Astrocyte (in vitro differentiated cells and primary cell): ENCODE data around the gene ST6GALNAC4. TPM values are rescaled to one million over a fixed set of nuclear protein-coding genes. Genes with fewer than 3 reads are reported as not detected.

Experiments used
- DNase-seq: peaks from one replicate; pipeline ENCODE4 v3.0.0-alpha.2; 2010; ENCODE audit warnings: low read depth
- FAIRE-seq: peaks from 2 replicates; lab custom pipeline; 2011; peaks lifted over from hg19 to GRCh38; lab: Jason Lieb, UNC
- H2AFZ ChIP-seq: 2 replicates; pipeline ENCODE4 v1.6.0; 2012; ENCODE audit warnings: low read depth, low read length, inconsistent platforms
- H3K27ac ChIP-seq: 2 replicates; pipeline ENCODE4 v1.5.1; 2011; ENCODE audit warnings: low read depth, low read length, inconsistent platforms
- H3K27me3 ChIP-seq: 2 replicates; pipeline ENCODE4 v1.6.0; 2011; ENCODE audit warnings: low read length, inconsistent platforms; ENCODE audit not compliant: insufficient read depth
- H3K36me3 ChIP-seq: 2 replicates; pipeline ENCODE4 v1.5.1; 2011; ENCODE audit warnings: low read length, inconsistent platforms; ENCODE audit not compliant: insufficient read depth
- H3K4me1 ChIP-seq: 2 replicates; pipeline ENCODE4 v1.5.1; 2011; ENCODE audit warnings: low read length, inconsistent platforms; ENCODE audit not compliant: insufficient read depth
- H3K4me2 ChIP-seq: 2 replicates; pipeline ENCODE4 v1.6.0; 2012; ENCODE audit warnings: low read length, inconsistent platforms
- H3K4me3 ChIP-seq: 2 replicates; pipeline ENCODE4 v1.5.1; 2011; ENCODE audit warnings: low read depth, mild to moderate bottlenecking, low read length, inconsistent platforms; ENCODE audit not compliant: insufficient read depth
- H3K79me2 ChIP-seq: 2 replicates; pipeline ENCODE4 v1.6.0; 2012; ENCODE audit warnings: mild to moderate bottlenecking, low read length, inconsistent platforms; ENCODE audit not compliant: insufficient read depth
- H3K9ac ChIP-seq: 2 replicates; pipeline ENCODE4 v1.6.0; 2012; ENCODE audit warnings: mild to moderate bottlenecking, low read length, inconsistent platforms
- H3K9me3 ChIP-seq: 2 replicates; pipeline ENCODE4 v1.5.1; 2012; ENCODE audit warnings: low read depth, mild to moderate bottlenecking, low read length, inconsistent platforms; ENCODE audit not compliant: insufficient read depth
- H4K20me1 ChIP-seq: 2 replicates; pipeline ENCODE4 v1.6.0; 2012; ENCODE audit warnings: low read length, inconsistent platforms; ENCODE audit not compliant: insufficient read depth
- H3K27ac Mint-ChIP-seq: one replicate; pipeline ENCODE4 v1.8.0; 2021; ENCODE audit warnings: mild to moderate bottlenecking, mixed read lengths; ENCODE audit not compliant: unreplicated experiment
- H3K27me3 Mint-ChIP-seq: one replicate; pipeline ENCODE4 v1.8.0; 2021; ENCODE audit warnings: low read depth, mixed read lengths; ENCODE audit not compliant: unreplicated experiment
- H3K36me3 Mint-ChIP-seq: one replicate; pipeline ENCODE4 v1.8.0; 2021; ENCODE audit warnings: low read depth, mixed read lengths; ENCODE audit not compliant: unreplicated experiment
- H3K4me1 Mint-ChIP-seq: one replicate; pipeline ENCODE4 v1.8.0; 2021; ENCODE audit warnings: low read depth, mixed read lengths; ENCODE audit not compliant: unreplicated experiment
- H3K4me3 Mint-ChIP-seq: one replicate; pipeline ENCODE4 v1.8.0; 2021; ENCODE audit warnings: mild to moderate bottlenecking, moderate library complexity, mixed read lengths; ENCODE audit not compliant: unreplicated experiment
- H3K9me3 Mint-ChIP-seq: one replicate; pipeline ENCODE4 v1.8.0; 2021; ENCODE audit warnings: mild to moderate bottlenecking, mixed read lengths; ENCODE audit not compliant: unreplicated experiment
- CTCF ChIP-seq: IDR thresholded peaks from 2 replicates; pipeline ENCODE4 v1.5.1; 2011; ENCODE audit warnings: low read depth, mild to moderate bottlenecking, inconsistent platforms, low read length, moderate library complexity; ENCODE audit not compliant: insufficient read depth
- EZH2 ChIP-seq: IDR thresholded peaks from 2 replicates; pipeline ENCODE4 v1.6.1; 2012; ENCODE audit warnings: mild to moderate bottlenecking, low read length, inconsistent platforms; ENCODE audit not compliant: insufficient read depth
- total RNA-seq: library from RNA; stranded (reverse); gene quantifications from 2 replicates; pipeline ENCODE4 v1.2.1, GENCODE V29; 2021

Gene ST6GALNAC4
- total RNA-seq, 1 donor from 2014 or later, result 14.5 TPM

- Histone ChIP-seq H3K4me2 (no peak overlapping the region), H3K4me3 (no peak overlapping the region), H2AFZ (no peak overlapping the region), H3K27ac (no peak overlapping the region), H3K9me3 (peaks cover 13% of the 10 kb centered on the region), H3K36me3 (peaks cover 40% of the 10 kb centered on the region), H3K9ac (no peak overlapping the region), H4K20me1 (peaks cover 42% of the 10 kb centered on the region), H3K79me2 (peaks cover 31% of the 10 kb centered on the region), H3K4me1 (peaks cover 24% of the 10 kb centered on the region), H3K27me3 (no peaks in the 10 kb centered on the region)
- TF ChIP-seq CTCF (no peak), EZH2 (no peak)
- Mint-ChIP-seq H3K27ac (no peak overlapping the region), H3K36me3 (peaks cover 39% of the 10 kb centered on the region), H3K9me3 (no peaks in the 10 kb centered on the region), H3K27me3 (no peaks in the 10 kb centered on the region), H3K4me3 (no peak overlapping the region), H3K4me1 (peaks cover 13% of the 10 kb centered on the region)
- no peak for DNase-seq
- FAIRE-seq, result no peak
These were observed 21.0 kb downstream of the ST6GALNAC4 start for GRCh38 chr9:127895811-127896210.

GRCh38 chr9:127893392-127893791 is 23.4 kb downstream of the ST6GALNAC4 start:
- H3K9me3 Mint-ChIP-seq, result no peaks in the 10 kb centered on the region
- peaks cover 13% of the 10 kb centered on the region for H3K4me1 Mint-ChIP-seq
- no peak overlapping the region for H3K4me3 ChIP-seq
- H3K27ac ChIP-seq, result no peak overlapping the region
- no peak overlapping the region for H2AFZ ChIP-seq
- peaks cover 12% of the 10 kb centered on the region for H3K4me1 ChIP-seq
- H3K9me3 ChIP-seq, result peaks cover 13% of the 10 kb centered on the region
- no peaks in the 10 kb centered on the region for H3K27me3 Mint-ChIP-seq
- no peak for FAIRE-seq
- H3K27ac Mint-ChIP-seq, result no peak overlapping the region
- peaks cover 41% of the 10 kb centered on the region for H3K36me3 ChIP-seq
- H3K9ac ChIP-seq, result no peak overlapping the region
- no peak for DNase-seq
- H4K20me1 ChIP-seq, result peaks cover 43% of the 10 kb centered on the region
- H3K4me3 Mint-ChIP-seq, result no peak overlapping the region
- peaks cover 46% of the 10 kb centered on the region for H3K36me3 Mint-ChIP-seq
- TF ChIP-seq CTCF (no peak), EZH2 (no peak)
- no peak overlapping the region for H3K4me2 ChIP-seq
- H3K79me2 ChIP-seq, result peaks cover 23% of the 10 kb centered on the region
- no peaks in the 10 kb centered on the region for H3K27me3 ChIP-seq

- DNase-seq (no peak), FAIRE-seq (no peak)
- H3K4me1 Mint-ChIP-seq, result peaks cover 13% of the 10 kb centered on the region
- H3K27me3 Mint-ChIP-seq, result no peaks in the 10 kb centered on the region
- no peak overlapping the region for H3K9ac ChIP-seq
- H3K4me1 ChIP-seq, result peaks cover 10% of the 10 kb centered on the region
- peaks cover 41% of the 10 kb centered on the region for H3K36me3 ChIP-seq
- H3K9me3 Mint-ChIP-seq, result no peaks in the 10 kb centered on the region
- H4K20me1 ChIP-seq, result peaks cover 41% of the 10 kb centered on the region
- no peak overlapping the region for H3K27ac ChIP-seq
- peaks cover 46% of the 10 kb centered on the region for H3K36me3 Mint-ChIP-seq
- H3K4me3 ChIP-seq, result no peak overlapping the region
- H3K27ac Mint-ChIP-seq, result no peak overlapping the region
- TF ChIP-seq EZH2 (no peak), CTCF (no peak)
- peaks cover 13% of the 10 kb centered on the region for H3K9me3 ChIP-seq
- no peak overlapping the region for H3K4me2 ChIP-seq
- H3K27me3 ChIP-seq, result no peaks in the 10 kb centered on the region
- H2AFZ ChIP-seq, result no peak overlapping the region
- H3K79me2 ChIP-seq, result peaks cover 20% of the 10 kb centered on the region
- H3K4me3 Mint-ChIP-seq, result no peak overlapping the region
These were observed 24.0 kb downstream of the ST6GALNAC4 start for GRCh38 chr9:127892831-127893230.
